GM21528 (cell line): ENCODE measurements around the gene CFH.
"Not testable (repeated sequence)": the region's sequence is repeated elsewhere in the genome, so short reads cannot be mapped to it uniquely, and the experiment has no call there.

Source experiments
- ATAC-seq: cut with Tn5 transposase; IDR thresholded peaks from one replicate; pipeline ENCODE4 v1.9.1; 2021; ENCODE audit warnings: mild to moderate bottlenecking, moderate library complexity; ENCODE audit not compliant: unreplicated experiment, low FRiP score

CFH gene

GRCh38 chr1:196738730-196739129, 86.9 kb downstream of the CFH start:
- ATAC-seq = no peak

- ATAC-seq = peak; percentile 84
Observed at GRCh38 chr1:196743244-196743643, 91.4 kb downstream of the CFH start.

- not testable (repeated sequence) for ATAC-seq
Observed at GRCh38 chr1:196765019-196765740, 113.3 kb downstream of the CFH start.

GRCh38 chr1:196769823-196770222, 118.0 kb downstream of the CFH start:
- ATAC-seq = not testable (repeated sequence)

GRCh38 chr1:196773713-196774112, 121.9 kb downstream of the CFH start:
- ATAC-seq = no peak

- ATAC-seq = no peak
Observed at GRCh38 chr1:196774175-196774574, 122.3 kb downstream of the CFH start.

- ATAC-seq = peak; percentile 80
Observed at GRCh38 chr1:196774603-196775002, 122.8 kb downstream of the CFH start, which contains the start of gene CFHR3. CFHR3 (plus strand) TSS chr1:196774840; CDS start chr1:196774887, 47 bp downstream.

- ATAC-seq = no peak
Observed at GRCh38 chr1:196777603-196778002, 125.8 kb downstream of the CFH start.

GRCh38 chr1:196779093-196779492, 127.2 kb downstream of the CFH start:
- ATAC-seq = no peak

GRCh38 chr1:196791252-196791651, 139.4 kb downstream of the CFH start:
- not testable (repeated sequence) for ATAC-seq

- not testable (repeated sequence) for ATAC-seq
Observed at GRCh38 chr1:196794103-196794502, 142.3 kb downstream of the CFH start.
